GM04503 (cell line): ENCODE data around the gene MAPK8IP1.

Experiments
- DNase-seq: peaks from one replicate; pipeline ENCODE4 v3.0.0-alpha.2; 2012; ENCODE audit warnings: low read depth

The MAPK8IP1 gene

GRCh38 chr11:45945397-45945999 lies 60.0 kb downstream of the MAPK8IP1 start:
- no peak for DNase-seq

- DNase-seq = no peak
Observed at GRCh38 chr11:45947885-45948284, 62.4 kb downstream of the MAPK8IP1 start.

- no peak for DNase-seq
Observed at GRCh38 chr11:45948356-45948755, 62.9 kb downstream of the MAPK8IP1 start.

GRCh38 chr11:45949992-45950407 lies 64.5 kb downstream of the MAPK8IP1 start:
- DNase-seq = no peak
